ENCODE measurements around the gene TBXAS1. TPM values are rescaled to one million over a fixed set of nuclear protein-coding genes. Genes with fewer than 3 reads are reported as not detected.

The TBXAS1 gene
- total and polyA plus RNA-seq, 2 of the 8 experiments (the other 6 are each of a cell fraction or from before 2014, with no cell fraction given): 0.86 to 2.1 TPM

DNA sequence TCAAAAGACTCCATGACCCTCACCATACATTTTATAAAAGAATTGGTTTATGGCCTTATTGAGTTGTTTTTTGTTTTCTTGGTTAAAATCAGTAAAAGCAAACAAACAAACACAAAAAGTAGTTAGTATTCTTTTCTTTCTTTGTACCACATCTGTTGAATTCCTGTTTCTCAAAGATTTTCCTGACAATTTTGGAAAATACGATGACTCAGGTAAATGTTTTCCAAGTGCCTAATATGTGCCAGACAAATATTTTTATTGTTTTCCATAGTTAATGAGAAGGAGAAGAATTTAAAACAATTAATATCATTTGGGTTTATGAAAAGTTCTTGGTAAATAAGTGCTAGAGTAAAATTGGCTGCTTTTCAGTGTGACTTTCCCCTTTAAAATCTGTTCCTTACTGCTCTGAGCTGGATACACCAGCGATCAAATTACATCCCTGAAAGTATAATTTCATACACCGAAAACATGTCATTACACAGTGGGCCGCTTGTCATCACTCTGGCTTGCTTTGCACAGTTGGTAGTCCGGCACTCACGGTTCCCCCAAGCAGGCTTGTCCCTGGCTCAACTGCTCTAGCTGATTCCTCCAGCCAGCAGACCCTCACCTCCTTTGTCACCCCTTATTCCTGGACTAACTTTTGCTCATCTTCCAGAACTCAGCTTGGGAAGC is 80.5 kb downstream of the TBXAS1 start:
- no peaks in the 10 kb centered on the region for H3K4me1 ChIP-seq (replicated peaks in 1 of 4; ENCODE audit: control insufficient read depth in 3 of 4, insufficient read depth in 4 of 4, low read length in 3 of 4)
- no peak overlapping the region for H3K23ac ChIP-seq (ENCODE audit: insufficient read length)
- no peak overlapping the region for H2BK20ac ChIP-seq (ENCODE audit: low read length)
- H3K4me3 ChIP-seq (ENCODE audit: extremely low read depth in 1 of 4, insufficient read depth in 2 of 4, low read depth in 3 of 4, low read length in 4 of 4): no peak overlapping the region
- no peak overlapping the region for H3K4ac ChIP-seq (replicated peaks; ENCODE audit: insufficient read length, low read depth, low read length)
- FAIRE-seq: no peak
- no peak overlapping the region for H4K91ac ChIP-seq (replicated peaks; ENCODE audit: insufficient read length, low read length)
- H3K14ac ChIP-seq (ENCODE audit: insufficient read length): no peak overlapping the region
- no peak overlapping the region for H2AK5ac ChIP-seq (ENCODE audit: low read depth, low read length)
- no peak overlapping the region for H2BK120ac ChIP-seq (replicated peaks; ENCODE audit: low read depth, low read length)
- no peak overlapping the region for H3K56ac ChIP-seq (replicated peaks; ENCODE audit: insufficient read length, low read depth, low read length)
- no peak overlapping the region for H2BK15ac ChIP-seq (ENCODE audit: low read length)
- H3K36me3 ChIP-seq (ENCODE audit: control insufficient read depth in 2 of 4, insufficient read depth in 4 of 4, low read length in 3 of 4): no peaks in the 10 kb centered on the region
- 95% methylated on average over 6 of the region's 6 CpGs; no CpG with 5 or more reads in 1 of the 2 experiments for WGBS, 2 experiments (ENCODE audit: extremely low coverage in 1 of 2, insufficient coverage in 1 of 2, insufficient read length in 1 of 2, insufficient replicate concordance in 2 of 2, low coverage in 1 of 2, low lambda C conversion rate in 2 of 2, missing lambda C conversion rate in 1 of 2)
- no peaks in the 10 kb centered on the region for H3K23me2 ChIP-seq (ENCODE audit: low read depth, low read length)
- H3K79me1 ChIP-seq (ENCODE audit: low read depth, low read length): no peaks in the 10 kb centered on the region
- no peaks in the 10 kb centered on the region for H3K27me3 ChIP-seq (replicated peaks in 1 of 4; ENCODE audit: control insufficient read depth in 3 of 4, extremely low read depth in 1 of 4, insufficient read depth in 3 of 4, low read length in 3 of 4)
- H3K27ac ChIP-seq (ENCODE audit: low read depth, low read length): no peak overlapping the region
- POLR2A ChIA-PET (ENCODE audit: partially characterized antibody): no interaction called here
- no peak overlapping the region for H2BK5ac ChIP-seq (ENCODE audit: low read depth, low read length)
- H4K20me1 ChIP-seq (replicated peaks in 1 of 2; ENCODE audit: control insufficient read depth in 1 of 2, insufficient read depth in 2 of 2, low read length in 2 of 2): no peaks in the 10 kb centered on the region
- no peak overlapping the region for H4K5ac ChIP-seq (ENCODE audit: insufficient read length, low read depth, low read length)
- DNase-seq (ENCODE audit: low read depth in 1 of 2, low spot score in 2 of 2): no peak
- H2AFZ ChIP-seq (ENCODE audit: low read length): no peak overlapping the region
- H4K8ac ChIP-seq (ENCODE audit: extremely low read depth, insufficient read depth, low read length): no peak overlapping the region
- no peak overlapping the region for H3K4me2 ChIP-seq (ENCODE audit: insufficient read depth in 1 of 2, low read depth in 2 of 2, low read length in 2 of 2)
- no peak overlapping the region for H3K18ac ChIP-seq (ENCODE audit: extremely low read depth, low read length)
- no peak overlapping the region for H2BK12ac ChIP-seq (ENCODE audit: low read depth, low read length)
- H3K79me2 ChIP-seq (ENCODE audit: control insufficient read depth in 1 of 2, insufficient read depth in 2 of 2, low read length in 2 of 2): no peaks in the 10 kb centered on the region
- H3K9ac ChIP-seq (replicated peaks in 1 of 4; ENCODE audit: extremely low read depth in 1 of 4, low read depth in 3 of 4, low read length in 3 of 4): no peak overlapping the region
- H3K9me3 ChIP-seq (ENCODE audit: insufficient read depth in 2 of 2, low read depth in 1 of 2, low read length in 1 of 2): peaks cover 0 to 3% of the 10 kb centered on the region in 2 experiments; a peak in 1 of 4 replicates
- TF ChIP-seq SUZ12 (IDR thresholded peaks at IDR 0.05; ENCODE audit: low read length) (no peak), MAFK (IDR thresholded peaks at IDR 0.05; ENCODE audit: low read depth, low read length) (0 out of 2 replicates have a peak, but pooled peaks have one; percentile 50)
- CTCF ChIA-PET (ENCODE audit: partially characterized antibody): interaction anchor here (1.0 to 2.7 kb wide), 2 partner anchors 8 to 395 kb away, joined by 3 to 12 read pairs; no protein-coding TSS in a partner anchor

All from H1 (cell line).